Articular chondrocyte of knee joint (primary cell): ENCODE data around the gene STRC. TPM values are rescaled to one million over a fixed set of nuclear protein-coding genes. Genes with fewer than 3 reads are reported as not detected.

Experiments used
- small RNA-seq: library from RNA; depleted of rRNA; stranded (forward); fragments of <200 nt; gene quantifications from one replicate; pipeline ENCODE3, GENCODE V24; 2012
- total RNA-seq: library from RNA; depleted of rRNA; stranded (reverse); fragments of >200 nt; gene quantifications from 2 replicates; pipeline ENCODE4 v1.2.3, GENCODE V29; 2012

STRC gene
- total RNA-seq, result 0.26 and 0.32 TPM in 2 replicates

GRCh38 chr15:43618700-43619099 is at the start of gene STRC:
TSS of gene STRC (minus strand) at chr15:43618800. CDS start at chr15:43618722, 78 bp downstream.

GRCh38 chr15:43648649-43649429 is 30.2 kb upstream of the STRC start, which contains the start of gene CATSPER2:
TSS of gene CATSPER2 (minus strand) at chr15:43648844. CDS start at chr15:43648061, 783 bp downstream.

GRCh38 chr15:43593328-43594190 is 25.0 kb downstream of the STRC start, which contains the start of gene CKMT1B:
TSS of gene CKMT1B (plus strand) at chr15:43594027. CDS start at chr15:43594219, 192 bp downstream.

GRCh38 chr15:43589778-43590466 is 28.7 kb downstream of the STRC start, which contains the start of gene PPIP5K1:
TSS of gene PPIP5K1 (minus strand) at chr15:43590208. CDS start at chr15:43584504, 5,704 bp downstream.

Small RNA genes within 50 kb of the gene (small RNA-seq; reads per million reads assigned to genes)
- gene PDIA3P2 (not detected), gene RNU6-554P (not detected), gene RNU6-610P (not detected)

Other genes starting within 250 kb of the STRC start
- gene ZSCAN29, start 247.8 kb downstream of the STRC start, total RNA-seq, result 21.0 and 24.9 TPM in 2 replicates
- 7.6 and 10.5 TPM in 2 replicates for gene TUBGCP4, start 247.7 kb downstream of the STRC start, total RNA-seq
- gene TP53BP1, start 125.6 kb downstream of the STRC start, total RNA-seq, result 86.2 and 86.8 TPM in 2 replicates
- gene MAP1A, start 101.2 kb downstream of the STRC start, total RNA-seq, result 124 and 126 TPM in 2 replicates
- gene PPIP5K1, start 28.6 kb downstream of the STRC start, total RNA-seq, result 23.9 and 24.0 TPM in 2 replicates
- not detected in 2 replicates for gene CKMT1B, start 24.8 kb downstream of the STRC start, total RNA-seq
- 1.5 and 1.8 TPM in 2 replicates for gene CATSPER2, start 30.0 kb upstream of the STRC start, total RNA-seq
- not detected in 2 replicates for gene CKMT1A, start 75.1 kb upstream of the STRC start, total RNA-seq
- gene PDIA3, start 127.6 kb upstream of the STRC start, total RNA-seq, result 287 and 297 TPM in 2 replicates
- 3.1 and 6.6 TPM in 2 replicates for gene ELL3, start 158.2 kb upstream of the STRC start, total RNA-seq
- 291 and 610 TPM in 2 replicates for gene SERF2, start 173.5 kb upstream of the STRC start, total RNA-seq
- gene SERINC4, start 181.4 kb upstream of the STRC start, total RNA-seq, result 0.13 TPM in 1 of 2 replicates, not detected in the other
- 5.5 and 10.7 TPM in 2 replicates for gene HYPK, start 181.8 kb upstream of the STRC start, total RNA-seq
- 23.9 and 32.3 TPM in 2 replicates for gene MFAP1, start 205.9 kb upstream of the STRC start, total RNA-seq
- 14.1 and 19.5 TPM in 2 replicates for gene WDR76, start 208.2 kb upstream of the STRC start, total RNA-seq